ENCODE results near the gene SF3A1. TPM values are rescaled to one million over a fixed set of nuclear protein-coding genes. Genes with fewer than 3 reads are reported as not detected.

SF3A1 gene
- total and polyA plus RNA-seq, 9 of the 15 experiments (the other 6 are each of a cell fraction or from before 2014, with no cell fraction given) = 6.7 to 228 (median 13.0) TPM

DNA sequence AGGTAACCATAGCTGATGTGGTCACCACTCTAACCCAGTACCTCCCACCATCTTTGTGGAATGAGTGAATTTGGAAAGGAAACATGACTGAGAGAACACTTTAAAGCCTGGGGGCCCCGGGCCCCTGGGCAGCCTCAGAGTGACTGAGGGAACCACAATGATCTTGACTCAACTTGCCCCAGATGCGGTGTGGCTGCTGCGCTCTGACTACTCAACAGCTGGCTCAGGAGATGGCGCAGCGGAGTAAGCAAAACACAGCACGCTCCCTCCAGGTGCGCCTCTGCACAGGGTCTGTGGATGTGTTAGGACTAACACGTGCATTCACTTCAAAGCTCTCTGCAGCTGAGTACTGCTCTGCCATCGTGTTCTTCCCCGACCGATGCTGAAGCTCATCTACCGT lies 24.6 kb upstream of the SF3A1 start:
- no peak for FAIRE-seq
- Histone ChIP-seq H3K79me2 (ENCODE audit: control insufficient read depth, insufficient read depth, low read length) (no peaks in the 10 kb centered on the region), H3K4me2 (ENCODE audit: insufficient read depth, low read length) (no peak overlapping the region), H3K9me3 (replicated peaks; ENCODE audit: control insufficient read depth, insufficient read depth, low read depth, low read length) (no peaks in the 10 kb centered on the region), H3K36me3 (ENCODE audit: control insufficient read depth, insufficient read depth, low read length) (no peaks in the 10 kb centered on the region), H3K9ac (ENCODE audit: insufficient read depth in 1 of 2, low read depth in 2 of 2, low read length in 2 of 2) (no peak overlapping the region), H3K27ac (ENCODE audit: extremely low read depth, low read depth, low read length) (no peak overlapping the region), H3K27me3 (ENCODE audit: control insufficient read depth in 2 of 2, insufficient read depth in 2 of 2, low read length in 2 of 2) (no peaks in the 10 kb centered on the region), H3K4me3 (no peak overlapping the region), H3K4me1 (replicated peaks in 1 of 2; ENCODE audit: control insufficient read depth in 2 of 2, insufficient read depth in 2 of 2, low read length in 2 of 2) (peaks cover under 1 to 6% of the 10 kb centered on the region in 2 experiments; a peak in 3 of 5 replicates), H2AFZ (ENCODE audit: low read depth, low read length) (no peak overlapping the region), H3K9me1 (ENCODE audit: control insufficient read depth, insufficient read depth, low read length) (no peaks in the 10 kb centered on the region), H4K20me1 (replicated peaks; ENCODE audit: control insufficient read depth, insufficient read depth, low read length) (no peaks in the 10 kb centered on the region)
- ChIA-PET POLR2A (interaction anchor here (2.7 kb wide), 1 partner anchor 8 kb away, joined by 9 read pairs; no protein-coding TSS in a partner anchor), CTCF (ENCODE audit: low intra/inter-chr PET ratio) (no interaction called here)
- in situ Hi-C loops (cut with MboI) = loop anchor here (25.0 kb wide), 1 partner anchor 269 kb away; no protein-coding TSS in a partner anchor
- TF ChIP-seq RBM22 (IDR thresholded peaks at IDR 0.05; ENCODE audit: low read depth, low read length, poor library complexity, severe bottlenecking) (no peak), FOXM1 (IDR thresholded peaks at IDR 0.05; ENCODE audit: low read depth) (no peak), FOXM1 (CRISPR knock-in tag; IDR thresholded peaks at IDR 0.05; ENCODE audit: low read depth) (no peak), ZNF23 (CRISPR knock-in tag; IDR thresholded peaks at IDR 0.05) (no peak), ZNF408 (CRISPR knock-in tag; IDR thresholded peaks at IDR 0.05; ENCODE audit: low read depth) (no peak)
- 56% methylated on average over 12 of the region's 12 CpGs for WGBS (ENCODE audit: insufficient coverage, low coverage, missing lambda C conversion rate)
- DNase-seq (ENCODE audit: extremely low read depth in 1 of 4, low spot score in 3 of 4) = no peak
- intact Hi-C loops (cut with micrococcal nuclease) = no loop called here
- no TSS peak for BruUV-seq (replicated peaks)
- ATAC-seq = no peak

DNA sequence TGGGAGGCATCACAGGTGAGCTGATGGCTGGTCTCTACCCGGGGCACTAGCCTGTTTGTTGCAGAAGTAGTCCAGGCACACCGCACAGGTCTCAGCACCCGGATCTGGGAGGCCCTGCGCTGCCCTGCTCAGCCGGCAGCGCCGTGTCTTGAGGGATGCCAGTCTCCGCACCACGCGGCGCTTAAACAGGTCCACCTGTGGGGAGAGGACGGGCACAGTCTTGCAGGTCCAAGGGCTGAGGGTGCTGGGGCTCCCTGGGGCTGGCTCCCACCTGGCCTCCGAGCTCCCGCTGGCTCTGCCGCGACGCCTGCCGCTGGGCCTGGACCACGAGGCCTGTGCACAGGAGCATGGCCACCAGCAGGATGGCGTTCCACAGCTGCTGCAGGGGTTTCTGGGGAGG lies 23.3 kb upstream of the SF3A1 start:
- CTCF ChIA-PET (ENCODE audit: low intra/inter-chr PET ratio) = no interaction called here
- in situ Hi-C loops (cut with MboI) = loop anchor here (25.0 kb wide), 1 partner anchor 268 kb away; no protein-coding TSS in a partner anchor
- Histone ChIP-seq H3K79me2 (ENCODE audit: control insufficient read depth, insufficient read depth, low read length) (no peaks in the 10 kb centered on the region), H3K9ac (ENCODE audit: insufficient read depth in 1 of 2, low read depth in 2 of 2, low read length in 2 of 2) (peak overlapping the region in 1 of 2 experiments; percentile 26; a peak in 1 of 4 replicates), H3K4me3 (no peak overlapping the region), H3K4me2 (ENCODE audit: insufficient read depth, low read length) (no peak overlapping the region), H3K36me3 (ENCODE audit: control insufficient read depth, insufficient read depth, low read length) (no peaks in the 10 kb centered on the region), H4K20me1 (replicated peaks; ENCODE audit: control insufficient read depth, insufficient read depth, low read length) (no peaks in the 10 kb centered on the region), H3K4me1 (replicated peaks in 1 of 2; ENCODE audit: control insufficient read depth in 2 of 2, insufficient read depth in 2 of 2, low read length in 2 of 2) (peaks cover 0 to 4% of the 10 kb centered on the region in 2 experiments; a peak in 2 of 5 replicates), H2AFZ (ENCODE audit: low read depth, low read length) (no peak overlapping the region), H3K27ac (ENCODE audit: extremely low read depth, low read depth, low read length) (no peak overlapping the region), H3K27me3 (ENCODE audit: control insufficient read depth in 2 of 2, insufficient read depth in 2 of 2, low read length in 2 of 2) (no peaks in the 10 kb centered on the region), H3K9me3 (replicated peaks; ENCODE audit: control insufficient read depth, insufficient read depth, low read depth, low read length) (no peaks in the 10 kb centered on the region), H3K9me1 (ENCODE audit: control insufficient read depth, insufficient read depth, low read length) (no peaks in the 10 kb centered on the region)
- POLR2A ChIA-PET = interaction anchor here (0.6 kb wide), 1 partner anchor 105 kb away, joined by 3 read pairs; no protein-coding TSS in a partner anchor
- 95% methylated on average over 4 of the region's 20 CpGs for WGBS (ENCODE audit: insufficient coverage, low coverage, missing lambda C conversion rate)
- no peak for TF ChIP-seq SMARCC2 (IDR thresholded peaks at IDR 0.05; ENCODE audit: low read depth)
- no peak for TF ChIP-seq NR2F6 (CRISPR knock-in tag; IDR thresholded peaks at IDR 0.05)
- TF ChIP-seq, protein P1, sequence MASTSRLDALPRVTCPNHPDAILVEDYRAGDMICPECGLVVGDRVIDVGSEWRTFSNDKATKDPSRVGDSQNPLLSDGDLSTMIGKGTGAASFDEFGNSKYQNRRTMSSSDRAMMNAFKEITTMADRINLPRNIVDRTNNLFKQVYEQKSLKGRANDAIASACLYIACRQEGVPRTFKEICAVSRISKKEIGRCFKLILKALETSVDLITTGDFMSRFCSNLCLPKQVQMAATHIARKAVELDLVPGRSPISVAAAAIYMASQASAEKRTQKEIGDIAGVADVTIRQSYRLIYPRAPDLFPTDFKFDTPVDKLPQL (IDR thresholded peaks at IDR 0.05; ENCODE audit: extremely low read depth, insufficient read length) = no peak
- DNase-seq (ENCODE audit: extremely low read depth in 1 of 4, low spot score in 3 of 4) = no peak
- no TSS peak for BruUV-seq (replicated peaks)
- ATAC-seq = no peak
- no peak for FAIRE-seq
- intact Hi-C loops (cut with micrococcal nuclease) = no loop called here

All from K562 (cell line).